Eye (tissue), 1 donor: Measurements from ENCODE around the gene STT3B.

Experiments used
- DNase-seq: peaks from one replicate; pipeline ENCODE4 v3.0.0-alpha.2; 2015

Gene STT3B

GRCh38 chr3:31522152-31522551 is 10.6 kb upstream of the STT3B start:
- no peak for DNase-seq

GRCh38 chr3:31523543-31523942 is 9.2 kb upstream of the STT3B start:
- DNase-seq = no peak

GRCh38 chr3:31525532-31525931 is 7.2 kb upstream of the STT3B start:
- no peak for DNase-seq

- DNase-seq = no peak
These were observed 3.3 kb upstream of the STT3B start for GRCh38 chr3:31529421-31529820.

- no peak for DNase-seq
These were observed 2.4 kb upstream of the STT3B start for GRCh38 chr3:31530039-31530959.

GRCh38 chr3:31530960-31531335 is 1.8 kb upstream of the STT3B start:
- DNase-seq = peak; percentile 12

GRCh38 chr3:31531452-31531991 is 1.2 kb upstream of the STT3B start:
- DNase-seq = no peak

GRCh38 chr3:31531992-31532586 is 636 bp upstream of the STT3B start:
- DNase-seq = peak; percentile 99

- peak; percentile 85 for DNase-seq
These were observed 692 bp downstream of the STT3B start for GRCh38 chr3:31533169-31534064.

GRCh38 chr3:31534065-31534425 is 1.3 kb downstream of the STT3B start:
- DNase-seq = peak; percentile 67

- DNase-seq = no peak
These were observed 3.8 kb downstream of the STT3B start for GRCh38 chr3:31536497-31536896.

- no peak for DNase-seq
These were observed 6.1 kb downstream of the STT3B start for GRCh38 chr3:31538801-31539200.

GRCh38 chr3:31539275-31539674 is 6.5 kb downstream of the STT3B start:
- no peak for DNase-seq

- DNase-seq = no peak
These were observed 8.4 kb downstream of the STT3B start for GRCh38 chr3:31541089-31541488.

GRCh38 chr3:31542246-31542645 is 9.5 kb downstream of the STT3B start:
- DNase-seq = no peak

- DNase-seq = no peak
These were observed 10.7 kb downstream of the STT3B start for GRCh38 chr3:31543375-31543774.

- DNase-seq = no peak
These were observed 11.9 kb downstream of the STT3B start for GRCh38 chr3:31544634-31545033.

GRCh38 chr3:31546162-31546561 is 13.4 kb downstream of the STT3B start:
- DNase-seq = no peak

- DNase-seq = no peak
These were observed 14.0 kb downstream of the STT3B start for GRCh38 chr3:31546725-31547124.

GRCh38 chr3:31550452-31551251 is 17.9 kb downstream of the STT3B start:
- peak; percentile 46 for DNase-seq

- no peak for DNase-seq
These were observed 18.9 kb downstream of the STT3B start for GRCh38 chr3:31551646-31552045.

GRCh38 chr3:31552103-31552502 is 19.4 kb downstream of the STT3B start:
- DNase-seq = no peak
